ENCODE results near the gene RPIA.
"Not testable (repeated sequence)": the region's sequence is repeated elsewhere in the genome, so short reads cannot be mapped to it uniquely, and the experiment has no call there.

RPIA gene

GRCh38 chr2:88735133-88735532, 43.7 kb downstream of the RPIA start:
- DNase-seq (ENCODE audit: low read depth, low spot score): no peak

- no peak for DNase-seq (ENCODE audit: low read depth, low spot score)
These were observed 44.4 kb downstream of the RPIA start for GRCh38 chr2:88735853-88736252.

- DNase-seq (ENCODE audit: low read depth, low spot score): no peak
These were observed 45.0 kb downstream of the RPIA start for GRCh38 chr2:88736437-88736836.

- no peak for DNase-seq (ENCODE audit: low read depth, low spot score)
These were observed 45.9 kb downstream of the RPIA start for GRCh38 chr2:88737385-88737784.

- DNase-seq (ENCODE audit: low read depth, low spot score): no peak
These were observed 46.8 kb downstream of the RPIA start for GRCh38 chr2:88738271-88738670.

- DNase-seq (ENCODE audit: low read depth, low spot score): peak; percentile 35
These were observed 48.6 kb downstream of the RPIA start for GRCh38 chr2:88739985-88740600.

- no peak for DNase-seq (ENCODE audit: low read depth, low spot score)
These were observed 55.5 kb downstream of the RPIA start for GRCh38 chr2:88746929-88747490.

GRCh38 chr2:88747990-88748389, 56.5 kb downstream of the RPIA start:
- DNase-seq (ENCODE audit: low read depth, low spot score): no peak

- DNase-seq (ENCODE audit: low read depth, low spot score): no peak
These were observed 60.3 kb downstream of the RPIA start for GRCh38 chr2:88751768-88752167.

GRCh38 chr2:88753833-88754584, 62.5 kb downstream of the RPIA start:
- DNase-seq (ENCODE audit: low read depth, low spot score): no peak

- DNase-seq (ENCODE audit: low read depth, low spot score): no peak
These were observed 63.3 kb downstream of the RPIA start for GRCh38 chr2:88754585-88755320.

GRCh38 chr2:88755836-88756235, 64.4 kb downstream of the RPIA start:
- no peak for DNase-seq (ENCODE audit: low read depth, low spot score)

GRCh38 chr2:88757025-88757424, 65.6 kb downstream of the RPIA start:
- DNase-seq (ENCODE audit: low read depth, low spot score): no peak

GRCh38 chr2:88758702-88759101, 67.2 kb downstream of the RPIA start:
- DNase-seq (ENCODE audit: low read depth, low spot score): not testable (repeated sequence)

- no peak for DNase-seq (ENCODE audit: low read depth, low spot score)
These were observed 69.5 kb downstream of the RPIA start for GRCh38 chr2:88760819-88761598.

- no peak for DNase-seq (ENCODE audit: low read depth, low spot score)
These were observed 72.8 kb downstream of the RPIA start for GRCh38 chr2:88764141-88764849.

GRCh38 chr2:88764850-88765153, 73.3 kb downstream of the RPIA start:
- no peak for DNase-seq (ENCODE audit: low read depth, low spot score)

- DNase-seq (ENCODE audit: low read depth, low spot score): no peak
These were observed 73.8 kb downstream of the RPIA start for GRCh38 chr2:88765154-88765888.

- DNase-seq (ENCODE audit: low read depth, low spot score): not testable (repeated sequence)
These were observed 74.5 kb downstream of the RPIA start for GRCh38 chr2:88765889-88766481.

GRCh38 chr2:88770016-88770415, 78.5 kb downstream of the RPIA start:
- DNase-seq (ENCODE audit: low read depth, low spot score): no peak

Measured in activated naive CD8-positive, alpha-beta T cell treated with anti-CD3 and anti-CD28 coated beads, Interleukin-2, amount 50 U/mL, for 16 hours (primary cell).